Measurements from ENCODE around the gene KCTD7.
"Not testable (repeated sequence)": the region's sequence is repeated elsewhere in the genome, so short reads cannot be mapped to it uniquely, and the experiment has no call there.

The KCTD7 gene

DNA sequence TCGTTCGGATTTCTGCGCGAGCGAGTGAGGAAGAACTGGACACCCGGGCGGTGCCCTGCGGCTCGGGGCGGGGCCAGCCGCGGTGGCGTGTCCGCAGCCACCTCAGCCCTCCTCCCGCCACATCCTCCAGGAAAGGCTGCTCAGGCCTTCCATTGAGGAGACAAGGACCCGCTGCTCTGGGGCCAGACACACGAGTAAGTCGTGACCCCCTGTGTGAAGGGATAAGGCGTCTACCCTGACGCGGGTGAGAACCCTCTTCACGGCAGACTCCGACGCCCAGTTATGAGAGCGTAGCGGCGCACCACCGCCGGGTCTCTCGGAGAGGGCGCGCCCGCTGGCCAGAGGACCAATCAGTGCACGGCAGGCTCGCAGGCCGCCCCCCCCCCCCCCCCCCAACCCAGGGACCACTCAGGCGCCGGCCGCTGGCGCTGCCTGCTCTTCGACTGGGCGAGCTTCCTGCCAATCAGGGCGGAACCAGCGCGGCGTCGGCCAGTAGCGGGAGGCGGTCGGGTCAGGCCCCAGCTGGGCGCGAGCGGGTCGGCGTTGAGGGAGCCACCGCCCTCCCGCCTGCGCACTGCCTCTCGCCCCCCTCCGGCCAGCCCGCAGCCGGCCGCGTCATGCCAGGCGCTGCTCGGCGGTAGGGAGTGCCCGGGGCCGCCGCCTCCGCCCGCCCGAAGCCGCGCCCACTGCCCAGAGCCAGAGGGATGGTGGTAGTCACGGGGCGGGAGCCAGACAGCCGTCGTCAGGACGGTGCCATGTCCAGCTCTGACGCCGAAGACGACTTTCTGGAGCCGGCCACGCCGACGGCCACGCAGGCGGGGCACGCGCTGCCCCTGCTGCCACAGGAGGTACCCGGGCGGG is at the start of gene KCTD7:
Gene KCTD7 (plus strand): TSS at position 521 of the 861 bp plus-strand sequence. CDS start 184 bp downstream, at position 705.
- in situ Hi-C loops (cut with HindIII; ENCODE audit: low sequenced_read_pairs), result no loop called here
- peak; percentile 99 for DNase-seq (ENCODE audit: low read depth, low spot score)
- TF ChIP-seq, protein P1, sequence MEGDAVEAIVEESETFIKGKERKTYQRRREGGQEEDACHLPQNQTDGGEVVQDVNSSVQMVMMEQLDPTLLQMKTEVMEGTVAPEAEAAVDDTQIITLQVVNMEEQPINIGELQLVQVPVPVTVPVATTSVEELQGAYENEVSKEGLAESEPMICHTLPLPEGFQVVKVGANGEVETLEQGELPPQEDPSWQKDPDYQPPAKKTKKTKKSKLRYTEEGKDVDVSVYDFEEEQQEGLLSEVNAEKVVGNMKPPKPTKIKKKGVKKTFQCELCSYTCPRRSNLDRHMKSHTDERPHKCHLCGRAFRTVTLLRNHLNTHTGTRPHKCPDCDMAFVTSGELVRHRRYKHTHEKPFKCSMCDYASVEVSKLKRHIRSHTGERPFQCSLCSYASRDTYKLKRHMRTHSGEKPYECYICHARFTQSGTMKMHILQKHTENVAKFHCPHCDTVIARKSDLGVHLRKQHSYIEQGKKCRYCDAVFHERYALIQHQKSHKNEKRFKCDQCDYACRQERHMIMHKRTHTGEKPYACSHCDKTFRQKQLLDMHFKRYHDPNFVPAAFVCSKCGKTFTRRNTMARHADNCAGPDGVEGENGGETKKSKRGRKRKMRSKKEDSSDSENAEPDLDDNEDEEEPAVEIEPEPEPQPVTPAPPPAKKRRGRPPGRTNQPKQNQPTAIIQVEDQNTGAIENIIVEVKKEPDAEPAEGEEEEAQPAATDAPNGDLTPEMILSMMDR (IDR thresholded peaks at IDR 0.05; ENCODE audit: low read depth, low read length), result no peak
- H3K4me3 ChIP-seq (ENCODE audit: low read depth, low read length), result peak within 1 kb of the TSS; percentile 73

DNA sequence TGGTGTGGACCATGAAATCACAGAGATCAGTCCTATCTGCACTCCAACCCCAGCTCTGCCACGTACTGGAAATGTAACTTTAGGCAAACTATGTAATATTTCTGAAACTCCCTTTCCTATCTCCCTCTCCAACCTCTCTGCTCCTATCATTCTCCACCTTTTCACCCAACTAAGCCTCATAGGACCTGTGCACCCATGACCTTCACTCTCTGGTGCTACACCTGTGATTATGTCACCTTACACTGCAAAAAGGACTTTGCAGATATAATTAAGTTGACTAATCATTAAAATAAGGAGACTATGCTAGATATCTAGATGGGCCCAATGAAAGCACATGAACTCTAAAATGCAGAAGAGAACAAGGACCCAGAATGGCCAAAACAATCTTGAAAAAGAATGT is 48.3 kb upstream of the KCTD7 start:
- H3K4me3 ChIP-seq (ENCODE audit: low read depth, low read length); DNase-seq (ENCODE audit: low read depth, low spot score); in situ Hi-C loops (cut with HindIII; ENCODE audit: low sequenced_read_pairs): not testable (repeated sequence)

DNA sequence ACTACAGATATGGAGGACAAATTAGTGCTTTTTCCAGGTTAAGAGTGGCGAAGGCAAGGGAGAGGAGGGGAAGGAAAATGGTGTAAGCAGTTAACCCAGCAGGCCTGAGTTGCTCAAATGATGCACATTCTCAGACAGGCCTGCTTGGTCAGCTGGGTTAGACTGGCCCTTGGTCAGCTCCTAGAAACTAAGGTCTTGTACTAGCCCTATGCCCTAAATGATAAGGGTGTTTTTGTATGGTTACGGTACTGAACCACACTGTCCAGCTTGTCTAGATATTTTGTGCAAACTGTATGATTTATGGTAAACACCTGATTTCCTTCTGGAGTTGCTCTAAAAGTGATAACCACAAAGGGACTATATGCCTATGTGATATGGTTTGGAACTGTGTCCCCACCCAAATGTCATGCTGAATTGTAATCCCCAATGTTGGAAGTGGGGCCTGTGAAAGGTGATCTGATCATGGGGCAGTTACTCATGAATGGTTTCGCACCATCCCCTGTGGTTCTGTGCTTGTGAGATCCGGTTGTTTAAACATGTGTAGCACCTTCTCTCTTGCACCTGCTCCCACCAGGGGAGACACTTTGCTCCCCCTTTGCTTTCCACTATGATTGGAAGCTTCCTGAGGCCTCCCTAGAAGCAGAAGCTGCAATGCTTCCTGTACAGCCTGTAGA is 45.7 kb upstream of the KCTD7 start:
- in situ Hi-C loops (cut with HindIII; ENCODE audit: low sequenced_read_pairs), result not testable (repeated sequence)

DNA sequence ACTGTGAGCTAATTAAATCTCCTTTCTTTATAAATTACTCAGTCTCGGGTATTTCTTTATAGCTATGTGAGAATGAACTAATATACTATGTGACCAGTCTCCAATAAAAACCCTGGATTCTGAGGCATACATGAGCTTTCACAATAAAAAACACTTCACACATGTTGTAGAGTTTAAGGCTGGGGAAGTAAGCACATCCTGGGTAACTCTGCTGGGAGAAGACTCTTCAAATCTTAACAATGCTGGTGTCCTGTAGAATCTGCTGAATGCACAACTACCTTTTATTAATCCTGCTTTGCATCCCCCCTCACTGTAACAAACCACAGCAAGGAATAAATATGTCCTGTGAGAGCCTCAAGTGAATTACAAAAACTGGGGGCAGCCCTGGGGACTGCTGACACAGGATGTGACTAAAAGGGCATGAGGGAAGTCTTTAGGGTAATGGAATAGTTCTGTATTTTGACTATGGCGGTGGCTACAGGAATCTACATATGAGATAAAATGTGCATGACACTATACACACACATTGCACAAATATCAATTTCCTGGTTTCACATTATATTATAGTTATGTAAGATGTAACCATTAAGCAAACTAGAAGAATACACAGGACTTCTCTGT is 45.1 kb upstream of the KCTD7 start:
- H3K4me3 ChIP-seq (ENCODE audit: low read depth, low read length), result no peak overlapping the region
- in situ Hi-C loops (cut with HindIII; ENCODE audit: low sequenced_read_pairs), result no loop called here
- DNase-seq (ENCODE audit: low read depth, low spot score), result no peak
- TF ChIP-seq, protein P1 (IDR thresholded peaks at IDR 0.05; ENCODE audit: low read depth, low read length), result no peak

More for the DNA sequence above, 45.7 kb upstream of the KCTD7 start:
- not testable (repeated sequence) for H3K4me3 ChIP-seq (ENCODE audit: low read depth, low read length); DNase-seq (ENCODE audit: low read depth, low spot score)

DNA sequence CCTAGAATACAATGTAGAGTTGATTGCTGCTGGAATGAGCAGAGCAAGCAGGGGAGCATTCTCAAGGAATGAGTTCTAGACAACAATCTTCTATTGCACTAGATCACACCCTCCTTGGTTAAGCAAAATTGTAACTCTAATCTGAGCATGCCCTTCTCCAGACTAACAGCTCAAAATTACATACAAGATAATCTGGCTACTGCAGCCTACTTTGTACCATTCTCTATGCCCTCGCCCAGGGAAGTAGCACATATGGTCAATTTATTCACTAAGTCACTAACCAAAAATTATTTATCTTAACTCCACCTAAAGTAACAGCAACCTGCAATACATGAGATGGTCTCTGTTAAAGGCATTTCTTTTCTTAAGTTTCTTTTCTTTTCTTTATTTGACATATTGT is 42.5 kb upstream of the KCTD7 start:
- no peak overlapping the region for H3K4me3 ChIP-seq (ENCODE audit: low read depth, low read length)
- DNase-seq (ENCODE audit: low read depth, low spot score), result no peak
- in situ Hi-C loops (cut with HindIII; ENCODE audit: low sequenced_read_pairs), result no loop called here
- TF ChIP-seq, protein P1 (IDR thresholded peaks at IDR 0.05; ENCODE audit: low read depth, low read length), result no peak

DNA sequence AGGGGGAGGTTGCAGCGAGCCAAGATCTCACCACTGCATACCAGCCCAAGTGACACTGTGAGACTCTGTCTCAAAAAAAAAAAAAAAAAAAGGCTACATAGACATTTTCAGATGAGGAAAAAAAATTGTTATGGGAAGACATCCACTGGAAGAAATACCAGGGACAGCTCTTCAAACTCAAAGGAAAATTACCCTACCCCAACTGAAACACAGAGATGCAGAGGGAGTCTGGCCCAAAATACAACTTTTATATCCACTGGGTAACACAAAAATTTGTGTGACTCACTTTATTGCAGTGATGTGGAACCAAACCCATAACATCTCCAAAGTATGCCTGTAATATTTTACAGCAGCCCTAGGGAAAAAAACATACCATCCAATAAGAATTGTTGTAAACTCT is 40.5 kb upstream of the KCTD7 start:
- H3K4me3 ChIP-seq (ENCODE audit: low read depth, low read length); DNase-seq (ENCODE audit: low read depth, low spot score); in situ Hi-C loops (cut with HindIII; ENCODE audit: low sequenced_read_pairs): not testable (repeated sequence)

DNA sequence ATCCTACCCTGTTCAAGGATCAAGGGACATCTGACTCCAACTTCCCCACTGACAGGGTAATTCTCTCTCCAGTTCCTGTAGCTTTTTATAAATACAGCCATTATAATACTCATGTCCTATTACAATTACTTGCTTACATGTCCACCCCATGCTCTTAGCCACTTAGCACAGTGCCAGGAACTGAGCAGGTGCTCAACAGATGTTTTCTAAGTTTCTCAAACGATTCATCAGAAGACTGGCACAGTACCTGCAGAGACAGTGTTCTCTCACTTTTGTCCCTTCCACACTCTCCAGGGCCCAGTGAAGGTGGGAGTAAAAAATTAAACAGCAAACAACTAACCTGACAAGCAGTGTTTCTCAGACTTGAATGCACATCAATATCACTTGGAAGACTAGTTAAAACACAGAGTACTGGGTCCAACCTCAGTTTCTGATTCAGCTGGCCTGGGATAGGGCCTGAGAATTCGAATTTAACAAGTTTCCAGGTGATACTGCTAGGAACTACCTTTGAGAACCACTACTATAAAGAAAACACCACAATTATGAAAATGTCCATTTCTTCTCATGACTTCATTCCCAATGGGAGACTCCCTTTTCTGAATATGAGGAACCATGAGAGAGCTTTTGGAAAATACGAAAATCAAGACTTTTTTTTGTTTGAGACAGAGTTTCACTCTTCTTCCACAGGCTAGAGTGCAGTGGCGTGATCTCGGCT is 39.7 kb upstream of the KCTD7 start:
- DNase-seq (ENCODE audit: low read depth, low spot score); H3K4me3 ChIP-seq (ENCODE audit: low read depth, low read length); in situ Hi-C loops (cut with HindIII; ENCODE audit: low sequenced_read_pairs): not testable (repeated sequence)

DNA sequence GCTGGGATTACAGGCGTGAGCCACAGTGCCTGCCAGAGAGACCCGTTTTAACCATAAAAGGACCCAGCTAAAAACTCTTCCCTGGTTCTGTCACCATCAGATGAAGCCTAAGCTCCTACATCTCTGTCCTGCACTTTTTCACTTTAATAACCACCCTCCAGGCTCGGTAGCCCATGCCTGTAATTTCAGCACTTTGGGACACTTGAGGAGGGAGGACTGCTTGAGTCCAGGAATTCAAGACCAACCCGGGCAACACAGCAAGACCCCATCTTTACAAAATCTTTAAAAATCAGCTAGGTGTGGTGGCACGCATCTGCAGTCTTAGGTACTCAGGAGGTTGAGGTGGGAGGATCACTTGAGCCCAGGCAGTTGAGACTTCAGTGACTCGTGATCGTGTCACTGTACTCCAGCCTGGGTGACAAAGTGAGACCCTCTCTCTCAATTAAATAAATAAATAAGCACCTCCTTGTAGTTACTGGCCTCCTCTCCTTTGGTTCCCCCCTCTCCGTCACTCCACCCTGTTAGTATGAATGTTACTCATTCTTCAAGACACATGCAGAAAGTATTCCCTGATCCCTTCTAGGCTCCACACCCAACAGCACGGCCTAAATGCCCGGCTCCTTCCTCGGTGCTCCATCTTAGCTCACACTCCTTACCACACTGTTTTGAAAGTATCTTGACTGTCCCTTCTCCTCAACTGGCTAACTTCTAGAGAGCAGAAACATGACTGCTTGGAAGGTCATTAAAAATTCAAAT is 38.2 kb upstream of the KCTD7 start:
- peak; percentile 23 for DNase-seq (ENCODE audit: low read depth, low spot score)
- in situ Hi-C loops (cut with HindIII; ENCODE audit: low sequenced_read_pairs), result not testable (repeated sequence)
- H3K4me3 ChIP-seq (ENCODE audit: low read depth, low read length), result peak overlapping the region; percentile 86

DNA sequence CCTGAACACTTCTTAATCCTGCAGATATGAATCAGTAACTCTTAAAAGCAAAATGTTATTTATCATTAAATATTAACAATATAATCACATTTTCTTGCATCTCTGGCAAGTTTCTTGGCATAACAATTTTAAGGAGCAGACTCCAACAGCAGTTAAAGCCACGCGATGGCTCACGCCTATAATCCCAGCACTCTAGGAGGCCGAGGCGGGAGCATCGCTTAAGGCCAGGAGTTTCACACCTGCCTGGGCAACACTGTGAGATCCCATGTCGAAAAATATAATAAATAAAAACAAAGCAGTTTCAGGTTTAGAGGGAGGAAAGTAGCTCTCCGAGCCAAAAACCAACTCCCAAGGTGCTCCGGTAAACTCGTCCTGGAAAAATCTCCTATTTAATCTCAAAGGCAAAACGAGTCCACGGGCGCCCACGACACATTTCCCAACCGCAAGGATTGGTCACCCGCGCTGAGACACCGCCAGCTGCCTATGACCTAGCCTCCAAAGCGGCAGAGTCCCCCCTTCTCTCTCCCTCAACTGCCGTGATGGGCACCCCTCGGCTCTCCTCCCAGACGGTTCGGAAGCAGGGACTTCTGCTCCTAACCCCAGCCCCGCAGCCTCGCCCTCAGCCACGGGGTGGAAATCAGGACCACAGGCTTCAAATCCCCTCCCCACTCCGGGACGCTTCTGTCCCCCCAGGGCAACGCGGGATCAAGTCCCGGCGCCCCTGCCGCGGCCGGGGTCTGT is 37.5 kb upstream of the KCTD7 start:
- DNase-seq (ENCODE audit: low read depth, low spot score); in situ Hi-C loops (cut with HindIII; ENCODE audit: low sequenced_read_pairs): not testable (repeated sequence)
- H3K4me3 ChIP-seq (ENCODE audit: low read depth, low read length), result peak overlapping the region; percentile 86

Data from astrocyte of the spinal cord (primary cell).